HEK293 (cell line): Measurements from ENCODE around the gene TAS2R3.
"Not testable (repeated sequence)": the region's sequence is repeated elsewhere in the genome, so short reads cannot be mapped to it uniquely, and the experiment has no call there.

Experiments used
- CTCF ChIP-seq: fragments of 450-650 bp; formaldehyde crosslinking; IDR thresholded peaks from 2 replicates; pipeline ENCODE4 v1.5.1; 2016; ENCODE audit warnings: missing biosample characterization, missing genetic modification characterization
- PBX3 ChIP-seq: sonication (generic); formaldehyde crosslinking; IDR thresholded peaks from 2 replicates; pipeline ENCODE4 v1.8.1; 2022; ENCODE audit warnings: mild to moderate bottlenecking, moderate library complexity, missing genetic modification reagents
- REST ChIP-seq: fragments of 450-650 bp; formaldehyde crosslinking; IDR thresholded peaks from 2 replicates; pipeline ENCODE4 v1.5.1; 2016; ENCODE audit warnings: missing biosample characterization, missing genetic modification characterization
- YY1 ChIP-seq: fragments of 450-650 bp; formaldehyde crosslinking; IDR thresholded peaks from 2 replicates; pipeline ENCODE4 v1.5.1; 2018; ENCODE audit warnings: missing biosample characterization, missing genetic modification characterization
- ZBTB20 ChIP-seq: fragments of 450-650 bp; formaldehyde crosslinking; IDR thresholded peaks from 2 replicates; pipeline ENCODE4 v1.5.1; 2016; ENCODE audit warnings: missing biosample characterization, missing genetic modification characterization
- ZEB2 ChIP-seq: fragments of 450-650 bp; formaldehyde crosslinking; IDR thresholded peaks from 2 replicates; pipeline ENCODE4 v1.5.1; 2016; ENCODE audit warnings: missing biosample characterization, missing genetic modification characterization
- ZNF146 ChIP-seq: fragments of 450-650 bp; formaldehyde crosslinking; IDR thresholded peaks from 2 replicates; pipeline ENCODE4 v1.5.1; 2016; ENCODE audit warnings: missing biosample characterization, missing genetic modification characterization
- ZNF274 ChIP-seq, 2 experiments: fragments of 200-500 bp in 1 of 2; fragments of 450-650 bp in 1 of 2; sonication (Bioruptor generic) in 1 of 2; formaldehyde crosslinking in 1 of 2; IDR thresholded peaks; 2 replicates each; pipeline versions ENCODE4 v1.5.1 to v1.6.1; 2014 to 2016; ENCODE audit warnings: borderline replicate concordance in 1 of 2, inconsistent platforms in 1 of 2, low read length in 1 of 2, missing biosample characterization in 1 of 2, missing genetic modification characterization in 1 of 2
- ZNF510 ChIP-seq: fragments of 450-650 bp; formaldehyde crosslinking; IDR thresholded peaks from 2 replicates; pipeline ENCODE4 v1.5.1; 2018; ENCODE audit warnings: mild to moderate bottlenecking, missing genetic modification characterization, missing biosample characterization; ENCODE audit not compliant: insufficient replicate concordance

- not testable (repeated sequence) for TF ChIP-seq ZNF274 (IDR thresholded peaks at IDR 0.05; ENCODE audit: low read length); ZNF274 (tag by site-specific recombination; IDR thresholded peaks at IDR 0.05; ENCODE audit: borderline replicate concordance); ZNF146 (tag by site-specific recombination); CTCF (tag by site-specific recombination); ZEB2; ZNF510; PBX3; YY1 (tag by site-specific recombination); REST (tag by site-specific recombination); ZBTB20
These were observed 12.0 kb upstream of the TAS2R3 start for GRCh38 chr7:141751904-141752303.
